ENCODE data around the gene MRS2. TPM values are rescaled to one million over a fixed set of nuclear protein-coding genes. Genes with fewer than 3 reads are reported as not detected.
"Not testable (repeated sequence)": the region's sequence is repeated elsewhere in the genome, so short reads cannot be mapped to it uniquely, and the experiment has no call there.

MRS2 gene
- total RNA-seq, 1 donor from 2014 or later = 24.8 TPM

- no peak overlapping the region for H3K4me3 Mint-ChIP-seq (ENCODE audit: unreplicated experiment)
- no peak for TF ChIP-seq CTCF (IDR thresholded peaks at IDR 0.05; ENCODE audit: unreplicated experiment)
- no peaks in the 10 kb centered on the region for H3K9me3 Mint-ChIP-seq (ENCODE audit: unreplicated experiment)
- no peaks in the 10 kb centered on the region for H3K27me3 Mint-ChIP-seq (ENCODE audit: unreplicated experiment)
- H3K27ac Mint-ChIP-seq (ENCODE audit: unreplicated experiment) = no peak overlapping the region
- no peak for DNase-seq (ENCODE audit: low spot score)
- no peaks in the 10 kb centered on the region for H3K4me1 Mint-ChIP-seq (ENCODE audit: unreplicated experiment)
- no peaks in the 10 kb centered on the region for H3K36me3 Mint-ChIP-seq (ENCODE audit: low read depth, unreplicated experiment)
Measured at GRCh38 chr6:24374612-24375011, 28.1 kb upstream of the MRS2 start.

- H3K27me3 Mint-ChIP-seq (ENCODE audit: unreplicated experiment) = no peaks in the 10 kb centered on the region
- no peak overlapping the region for H3K4me3 Mint-ChIP-seq (ENCODE audit: unreplicated experiment)
- H3K4me1 Mint-ChIP-seq (ENCODE audit: unreplicated experiment) = no peaks in the 10 kb centered on the region
- DNase-seq (ENCODE audit: low spot score) = no peak
- H3K27ac Mint-ChIP-seq (ENCODE audit: unreplicated experiment) = no peak overlapping the region
- H3K36me3 Mint-ChIP-seq (ENCODE audit: low read depth, unreplicated experiment) = no peaks in the 10 kb centered on the region
- TF ChIP-seq CTCF (IDR thresholded peaks at IDR 0.05; ENCODE audit: unreplicated experiment) = no peak
- no peaks in the 10 kb centered on the region for H3K9me3 Mint-ChIP-seq (ENCODE audit: unreplicated experiment)
Measured at GRCh38 chr6:24376871-24377270, 25.9 kb upstream of the MRS2 start.

- Mint-ChIP-seq H3K27me3 (ENCODE audit: unreplicated experiment) (no peaks in the 10 kb centered on the region), H3K4me1 (ENCODE audit: unreplicated experiment) (no peaks in the 10 kb centered on the region), H3K4me3 (ENCODE audit: unreplicated experiment) (no peak overlapping the region), H3K36me3 (ENCODE audit: low read depth, unreplicated experiment) (no peaks in the 10 kb centered on the region), H3K9me3 (ENCODE audit: unreplicated experiment) (no peaks in the 10 kb centered on the region), H3K27ac (ENCODE audit: unreplicated experiment) (no peak overlapping the region)
- TF ChIP-seq CTCF (IDR thresholded peaks at IDR 0.05; ENCODE audit: unreplicated experiment) = no peak
- DNase-seq (ENCODE audit: low spot score) = no peak
Measured at GRCh38 chr6:24378473-24379097, 24.2 kb upstream of the MRS2 start.

- DNase-seq (ENCODE audit: low spot score) = no peak
- Mint-ChIP-seq H3K27me3 (ENCODE audit: unreplicated experiment) (no peaks in the 10 kb centered on the region), H3K4me3 (ENCODE audit: unreplicated experiment) (no peak overlapping the region), H3K36me3 (ENCODE audit: low read depth, unreplicated experiment) (no peaks in the 10 kb centered on the region), H3K27ac (ENCODE audit: unreplicated experiment) (no peak overlapping the region), H3K4me1 (ENCODE audit: unreplicated experiment) (no peaks in the 10 kb centered on the region), H3K9me3 (ENCODE audit: unreplicated experiment) (no peaks in the 10 kb centered on the region)
- no peak for TF ChIP-seq CTCF (IDR thresholded peaks at IDR 0.05; ENCODE audit: unreplicated experiment)
Measured at GRCh38 chr6:24381476-24382219, 21.1 kb upstream of the MRS2 start.

GRCh38 chr6:24382220-24382540, 20.6 kb upstream of the MRS2 start:
- DNase-seq (ENCODE audit: low spot score) = no peak
- H3K27ac Mint-ChIP-seq (ENCODE audit: unreplicated experiment) = no peak overlapping the region
- no peaks in the 10 kb centered on the region for H3K36me3 Mint-ChIP-seq (ENCODE audit: low read depth, unreplicated experiment)
- no peaks in the 10 kb centered on the region for H3K9me3 Mint-ChIP-seq (ENCODE audit: unreplicated experiment)
- H3K4me1 Mint-ChIP-seq (ENCODE audit: unreplicated experiment) = no peaks in the 10 kb centered on the region
- H3K4me3 Mint-ChIP-seq (ENCODE audit: unreplicated experiment) = no peak overlapping the region
- TF ChIP-seq CTCF (IDR thresholded peaks at IDR 0.05; ENCODE audit: unreplicated experiment) = no peak
- H3K27me3 Mint-ChIP-seq (ENCODE audit: unreplicated experiment) = no peaks in the 10 kb centered on the region

GRCh38 chr6:24382891-24383494, 19.7 kb upstream of the MRS2 start:
- not testable (repeated sequence) for H3K9me3 Mint-ChIP-seq (ENCODE audit: unreplicated experiment); DNase-seq (ENCODE audit: low spot score); H3K27me3 Mint-ChIP-seq (ENCODE audit: unreplicated experiment); H3K4me1 Mint-ChIP-seq (ENCODE audit: unreplicated experiment); H3K27ac Mint-ChIP-seq (ENCODE audit: unreplicated experiment); H3K36me3 Mint-ChIP-seq (ENCODE audit: low read depth, unreplicated experiment); H3K4me3 Mint-ChIP-seq (ENCODE audit: unreplicated experiment)

GRCh38 chr6:24384369-24385130, 18.2 kb upstream of the MRS2 start:
- DNase-seq (ENCODE audit: low spot score); H3K9me3 Mint-ChIP-seq (ENCODE audit: unreplicated experiment); H3K36me3 Mint-ChIP-seq (ENCODE audit: low read depth, unreplicated experiment); H3K27ac Mint-ChIP-seq (ENCODE audit: unreplicated experiment); H3K27me3 Mint-ChIP-seq (ENCODE audit: unreplicated experiment); H3K4me3 Mint-ChIP-seq (ENCODE audit: unreplicated experiment); H3K4me1 Mint-ChIP-seq (ENCODE audit: unreplicated experiment): not testable (repeated sequence)

All from endothelial cell (in vitro differentiated cells).